ENCODE data around the gene GOLGA5.

Gene GOLGA5

GRCh38 chr14:92885279-92886061 lies 91.4 kb downstream of the GOLGA5 start:
- DNase-seq: no peak

DNA sequence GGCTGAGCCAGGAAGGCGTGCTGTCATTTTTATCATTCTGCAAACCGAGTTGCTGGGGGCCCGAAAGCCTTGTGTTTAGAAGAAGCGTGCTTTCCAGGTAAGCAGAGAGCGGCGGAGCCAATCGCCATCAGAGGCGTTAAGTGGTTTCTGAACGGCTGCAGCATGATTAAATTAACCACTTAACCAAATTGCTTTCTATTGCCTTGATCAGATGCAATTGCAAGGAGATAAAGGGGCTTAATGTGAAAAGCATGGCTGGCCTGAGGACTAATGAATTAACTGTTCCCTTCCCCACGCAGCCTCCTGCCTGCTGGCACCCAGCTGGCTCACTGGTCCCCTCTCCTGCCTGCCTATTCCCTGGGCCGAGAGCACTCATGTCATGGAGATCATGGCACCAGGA lies 92.2 kb downstream of the GOLGA5 start:
- DNase-seq: peak; percentile 78

DNA sequence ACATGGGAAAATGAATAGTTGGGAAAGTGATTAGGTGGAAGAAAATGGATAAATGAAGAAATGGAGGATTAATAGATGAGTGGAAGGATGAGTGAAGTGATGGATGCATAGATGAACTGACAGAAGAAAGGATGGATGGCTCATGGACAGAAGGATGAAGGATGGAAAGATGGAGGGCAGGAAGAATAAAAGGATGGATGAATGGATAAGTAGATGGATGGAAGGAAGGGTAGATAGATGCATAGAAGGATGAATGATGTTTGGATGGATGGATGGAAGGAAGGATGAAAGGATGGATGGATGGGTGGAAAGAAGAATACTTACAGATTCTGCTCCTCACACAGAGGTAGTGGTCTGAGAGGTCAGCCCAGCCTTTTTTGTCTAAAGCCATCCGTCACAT lies 93.1 kb downstream of the GOLGA5 start:
- DNase-seq: no peak

DNA sequence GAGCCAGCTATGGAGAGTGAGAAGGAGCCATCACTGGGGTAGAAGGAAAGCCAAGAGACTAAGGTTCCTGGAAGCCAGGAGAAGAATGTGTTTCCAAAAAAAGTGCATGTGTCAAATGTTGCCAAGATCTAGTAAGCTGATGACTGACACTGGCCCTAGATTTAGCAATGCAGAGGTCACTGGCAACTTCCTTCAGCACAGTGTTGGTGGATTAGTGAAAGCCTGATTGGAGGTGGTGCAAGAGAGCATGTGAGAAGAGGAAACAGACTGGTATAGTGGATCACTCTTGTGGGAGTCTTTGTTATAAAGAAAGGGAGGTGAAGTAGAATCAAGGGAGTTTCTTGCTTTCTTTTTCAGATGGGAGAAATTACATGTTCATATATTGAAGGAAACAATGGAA lies 94.8 kb downstream of the GOLGA5 start:
- DNase-seq: no peak

Data from NCI-H2107 (cell line).